SK-N-DZ (cell line): ENCODE results near the gene STAT5A.
"Not testable (repeated sequence)": the region's sequence is repeated elsewhere in the genome, so short reads cannot be mapped to it uniquely, and the experiment has no call there.

Experiments
- DNase-seq: peaks from one replicate; pipeline ENCODE4 v3.0.0-alpha.2; 2015; ENCODE audit warnings: low spot score

STAT5A gene

DNA sequence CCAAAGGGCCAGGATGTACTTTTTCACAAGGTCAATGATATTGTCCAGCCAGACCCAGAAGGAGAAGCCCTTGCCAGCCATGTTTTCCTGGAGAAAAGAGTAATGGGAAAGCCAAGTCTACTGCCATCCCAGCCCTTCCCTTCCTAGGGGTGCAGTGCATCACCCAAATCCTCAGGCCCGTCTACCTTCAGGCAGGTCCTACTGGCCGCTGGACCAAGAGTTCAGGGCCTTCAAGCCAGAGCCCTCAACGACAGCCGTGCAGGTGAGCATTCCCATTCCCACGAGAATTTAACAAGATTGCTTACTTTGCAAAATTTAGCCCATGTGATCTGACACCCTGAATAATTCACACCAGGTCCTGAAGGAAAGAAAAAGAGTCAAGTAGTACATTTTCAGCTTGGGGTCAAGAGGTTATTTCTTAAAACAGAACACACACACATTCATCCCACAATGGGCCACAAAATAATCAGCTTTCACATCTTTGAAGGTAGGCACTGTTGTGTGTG lies 35.0 kb downstream of the STAT5A start:
- no peak for DNase-seq

DNA sequence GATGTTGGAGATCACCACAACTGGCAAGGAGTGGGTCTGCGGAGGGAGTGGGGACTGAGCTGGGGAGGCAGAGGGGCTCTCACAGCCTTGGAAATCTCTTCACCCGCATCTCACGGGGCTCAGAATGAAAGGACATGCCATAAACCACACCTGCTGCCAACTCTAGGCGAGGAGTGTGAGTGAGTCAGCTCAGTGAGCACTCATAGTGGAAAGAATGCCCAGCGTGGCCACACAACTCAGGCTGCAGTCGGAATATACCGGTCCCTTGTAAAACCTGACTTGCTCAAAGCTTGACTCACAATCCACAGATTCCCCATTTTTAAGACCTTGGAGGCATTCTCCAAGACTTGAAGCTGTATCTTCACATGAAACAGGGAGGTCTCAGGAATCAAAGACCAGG lies 36.7 kb downstream of the STAT5A start:
- DNase-seq = no peak

DNA sequence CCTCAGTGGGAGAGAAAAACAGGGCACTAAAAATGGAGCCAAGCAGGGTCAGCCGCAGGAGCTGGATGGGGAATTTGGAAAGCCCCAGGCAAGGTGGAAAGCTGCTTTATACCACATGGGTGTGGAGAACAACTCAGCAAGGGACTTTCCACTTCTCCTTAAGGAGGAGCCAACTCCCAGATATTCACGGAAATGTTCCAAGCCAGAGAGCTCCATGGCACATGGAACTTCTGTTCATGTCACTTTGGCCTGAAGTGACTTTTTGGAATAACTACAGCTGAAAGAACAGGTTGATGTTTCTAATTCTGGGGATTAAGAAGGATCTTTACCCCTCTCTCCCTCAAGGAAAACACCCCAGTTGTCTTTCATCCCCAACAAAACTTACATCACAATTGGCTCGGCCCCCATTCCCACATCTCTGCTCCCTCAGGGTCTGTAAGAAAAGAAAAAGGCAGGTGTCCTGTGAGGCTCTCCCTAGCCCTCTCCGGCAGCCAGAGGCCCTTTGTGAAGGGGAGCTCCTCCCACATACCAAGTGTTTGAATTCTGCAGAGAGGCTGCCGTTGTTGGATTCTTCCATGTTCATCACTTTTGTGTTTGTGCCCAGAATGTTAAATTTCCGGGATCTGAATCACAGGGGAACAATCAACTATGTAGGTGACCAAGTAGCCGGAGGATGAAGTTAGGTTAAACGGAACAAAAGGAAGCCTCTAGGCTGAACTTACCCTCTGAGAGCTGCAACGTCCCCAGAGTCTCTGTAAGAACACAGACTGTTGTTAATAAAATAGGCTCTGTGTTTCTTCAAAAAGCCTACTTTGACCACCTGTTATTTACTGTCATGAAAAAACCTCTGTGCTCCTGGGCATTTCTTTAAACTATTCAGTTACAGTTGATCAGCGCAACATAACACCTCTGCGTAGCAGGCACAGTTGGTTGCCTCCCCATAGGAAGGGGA lies 41.0 kb downstream of the STAT5A start:
- DNase-seq = no peak

DNA sequence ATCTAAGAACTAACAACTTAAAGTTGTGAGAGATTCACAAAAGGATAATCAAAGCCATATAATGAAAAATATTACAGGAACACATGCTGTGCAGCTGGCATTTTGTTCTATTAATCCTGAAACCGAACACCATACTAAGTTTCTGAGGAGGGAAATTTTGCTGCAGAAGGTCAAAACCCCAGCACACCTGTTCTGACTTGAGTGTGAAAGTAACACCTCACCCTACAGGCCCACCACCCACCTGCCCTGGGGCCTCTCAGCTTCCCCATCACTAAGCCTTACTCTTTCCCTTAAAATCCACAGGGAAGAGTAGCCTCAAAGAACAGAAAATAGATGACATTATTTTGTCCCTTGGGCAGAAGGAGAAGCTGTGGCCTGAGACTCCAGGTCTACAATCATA lies 44.8 kb downstream of the STAT5A start:
- no peak for DNase-seq

DNA sequence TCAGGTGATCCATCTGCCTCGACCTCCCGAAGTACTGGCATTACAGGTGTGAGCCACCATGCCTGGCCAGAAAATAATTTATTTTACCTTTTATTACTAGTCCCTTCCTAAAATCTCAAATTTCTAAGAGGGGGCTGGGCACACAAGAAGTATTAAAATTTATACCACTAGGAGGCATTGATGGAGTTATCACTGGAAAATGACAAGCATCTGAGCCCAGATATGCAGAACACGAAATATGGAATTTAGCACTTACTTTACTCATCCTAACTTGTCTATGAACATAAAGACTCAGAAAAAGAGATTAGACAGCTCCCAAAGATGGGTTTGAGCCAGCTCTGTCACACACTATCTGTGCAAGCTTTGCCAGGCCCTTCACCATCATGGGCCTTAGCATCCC lies 46.4 kb downstream of the STAT5A start:
- DNase-seq = no peak

DNA sequence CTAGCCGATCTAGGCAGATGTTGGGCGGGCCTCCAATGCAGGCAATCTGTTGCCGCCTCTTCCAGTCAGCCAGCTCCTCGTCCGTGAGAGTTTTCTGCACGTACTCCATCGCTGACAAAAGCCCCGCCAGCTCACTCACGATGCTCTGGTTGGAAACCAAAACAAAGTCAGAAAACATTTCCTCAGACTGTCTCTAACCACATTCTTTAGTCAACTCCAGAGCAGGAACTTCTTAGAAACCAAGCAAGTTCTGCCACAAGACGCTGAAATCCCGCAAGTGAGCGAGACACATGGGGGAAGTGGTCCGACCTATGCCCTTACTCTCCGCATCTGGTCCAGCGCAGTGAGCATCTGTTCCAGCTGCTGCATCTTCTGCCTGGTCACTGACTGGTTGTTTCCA lies 49.1 kb downstream of the STAT5A start:
- DNase-seq = no peak

DNA sequence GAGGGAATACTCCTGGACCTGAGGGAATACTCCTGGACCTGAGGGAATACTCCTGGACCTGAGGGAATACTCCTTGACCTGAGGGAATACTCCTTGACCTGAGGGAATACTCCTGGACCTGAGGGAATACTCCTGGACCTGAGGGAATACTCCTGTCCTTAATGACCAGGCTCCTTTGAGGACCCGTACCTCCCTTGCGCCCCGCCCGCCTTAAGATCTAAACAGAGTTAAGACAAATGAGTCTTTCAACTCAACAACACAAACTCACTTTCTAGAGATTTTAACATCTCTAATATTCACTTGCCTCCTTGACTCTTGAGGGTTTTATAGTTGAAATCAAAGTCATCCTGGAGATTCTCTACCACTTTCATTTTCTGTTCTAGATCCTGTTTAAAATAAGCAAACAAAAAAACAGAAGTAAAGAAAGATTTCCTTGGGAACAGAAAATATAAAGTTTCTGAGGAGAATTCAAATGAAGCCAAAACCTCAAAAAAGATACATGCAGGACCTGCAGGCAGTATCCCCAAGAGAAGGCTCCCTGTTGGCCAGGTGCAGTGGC lies 50.2 kb downstream of the STAT5A start:
- no peak for DNase-seq

DNA sequence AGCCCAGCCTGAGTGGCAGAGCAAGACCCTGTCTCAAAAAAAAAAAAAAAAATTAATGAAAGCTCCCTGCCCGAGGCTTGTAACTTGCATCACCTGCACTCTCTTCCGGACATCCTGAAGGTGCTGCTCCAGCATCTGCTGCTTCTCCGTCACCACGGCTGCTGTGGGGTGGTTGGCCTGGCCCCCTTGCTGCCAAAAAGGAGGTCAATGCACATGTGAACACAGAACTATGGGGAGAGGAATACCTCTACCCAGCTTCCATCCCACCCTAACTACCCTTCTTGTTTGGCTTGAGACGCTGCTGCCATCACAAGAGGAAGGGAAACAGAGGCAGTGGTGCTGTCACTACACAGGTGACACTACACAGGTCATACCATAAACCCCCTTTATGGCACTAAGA lies 50.9 kb downstream of the STAT5A start:
- no peak for DNase-seq

DNA sequence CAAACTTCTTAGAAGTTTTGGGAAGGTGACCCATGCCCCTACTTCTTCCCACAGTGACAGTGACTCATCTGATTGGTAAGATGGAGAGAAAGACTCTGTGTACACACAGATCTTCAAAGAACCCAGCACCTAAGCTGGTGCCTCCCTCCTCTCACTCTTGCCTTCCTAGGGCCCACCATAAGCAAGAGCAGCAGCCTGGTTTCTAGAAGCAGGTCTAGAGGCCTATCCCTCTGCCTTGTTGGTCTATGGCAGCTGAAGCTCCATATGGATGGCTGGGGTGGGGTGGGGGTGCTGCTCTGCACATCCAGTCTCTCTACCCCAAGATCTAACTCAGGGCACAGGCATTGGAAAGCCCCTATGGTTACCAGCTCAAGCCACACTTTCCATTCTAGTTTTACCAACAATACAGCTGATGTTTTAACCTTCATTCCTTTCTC lies 52.4 kb downstream of the STAT5A start:
- no peak for DNase-seq

DNA sequence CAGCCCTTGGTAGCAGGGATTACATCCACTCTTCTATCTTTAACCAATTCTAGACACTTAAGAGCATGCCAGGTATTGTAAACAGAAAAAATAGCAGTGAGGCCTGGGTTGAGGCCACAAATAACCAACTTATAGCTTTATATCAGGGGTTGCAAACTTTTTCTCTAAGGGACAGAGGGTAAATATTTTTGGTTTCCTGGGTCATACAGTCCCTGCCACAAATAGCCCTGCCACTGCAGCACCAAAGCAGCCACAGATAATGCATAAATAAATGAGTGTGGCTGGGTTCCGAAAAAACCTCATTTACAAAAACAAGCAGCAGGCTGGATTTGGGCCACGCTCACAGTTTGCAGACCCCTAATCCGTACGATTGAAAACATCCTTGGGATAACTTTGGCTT lies 53.3 kb downstream of the STAT5A start:
- no peak for DNase-seq

DNA sequence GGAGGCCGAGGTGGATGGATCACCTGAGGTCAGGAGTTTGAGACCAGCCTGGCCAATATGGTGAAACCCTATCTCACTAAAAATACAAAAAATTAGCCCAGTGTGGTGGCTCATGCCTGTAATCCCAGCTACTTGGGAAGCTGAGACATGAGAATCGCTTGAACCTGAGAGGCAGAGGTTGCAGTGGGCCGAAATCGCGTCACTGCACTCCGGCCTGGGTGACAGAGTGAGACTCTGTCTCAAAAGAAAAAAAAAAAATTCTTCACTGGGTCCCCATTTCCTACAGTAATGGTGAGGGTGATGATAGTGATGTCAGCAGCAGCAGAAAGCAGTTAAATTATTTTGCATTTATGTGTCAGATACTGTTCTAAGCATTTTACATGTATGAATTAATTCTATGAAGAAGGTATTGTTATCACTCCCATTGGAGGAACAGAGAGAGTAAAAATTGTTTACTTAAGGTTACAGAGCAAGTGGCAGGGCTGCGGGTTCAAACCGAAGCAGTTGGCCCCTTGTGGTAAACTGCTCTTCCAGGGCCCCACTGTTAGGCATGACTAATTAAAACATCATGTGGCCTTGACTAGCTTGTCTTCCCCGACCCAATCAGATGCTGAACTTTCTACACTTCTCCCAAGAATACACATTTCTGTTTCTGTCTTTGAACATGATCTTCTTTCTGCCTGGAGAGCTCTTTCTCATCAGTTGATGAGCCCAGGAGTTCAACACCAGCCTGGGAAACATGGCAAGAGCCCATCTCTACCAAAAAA lies 54.1 kb downstream of the STAT5A start:
- no peak for DNase-seq

DNA sequence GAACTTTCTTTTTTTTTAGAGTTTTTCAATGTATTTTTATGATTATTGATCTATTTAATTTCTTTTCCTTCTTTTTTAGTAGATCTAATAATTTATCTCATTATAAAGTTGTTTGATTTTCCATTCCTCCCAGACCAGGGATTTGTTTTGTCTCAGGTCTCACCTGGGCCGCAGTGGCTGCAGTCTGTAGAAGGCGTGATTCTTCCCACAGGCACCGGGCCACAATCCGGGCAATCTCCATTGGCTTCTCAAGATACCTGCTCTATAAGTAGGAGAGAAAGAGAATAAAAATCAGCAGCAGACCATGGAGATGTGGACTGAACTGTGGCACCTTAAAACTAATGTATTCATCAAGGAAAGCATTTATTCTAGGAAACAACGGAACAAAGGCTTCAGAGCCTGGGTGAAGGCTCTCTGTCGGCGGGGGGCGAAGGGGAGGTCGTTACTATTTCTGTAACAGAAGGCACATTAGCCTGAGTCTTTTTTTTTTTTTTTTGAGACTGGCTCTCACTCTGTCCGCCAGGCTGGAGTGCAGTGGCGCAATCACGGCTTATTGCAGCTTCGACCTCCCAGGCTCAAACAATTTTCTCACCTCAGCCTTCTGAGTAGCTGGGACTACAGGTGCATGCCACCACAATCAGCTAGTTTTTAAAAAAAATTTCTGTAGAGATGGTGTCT lies 57.2 kb downstream of the STAT5A start:
- no peak for DNase-seq

DNA sequence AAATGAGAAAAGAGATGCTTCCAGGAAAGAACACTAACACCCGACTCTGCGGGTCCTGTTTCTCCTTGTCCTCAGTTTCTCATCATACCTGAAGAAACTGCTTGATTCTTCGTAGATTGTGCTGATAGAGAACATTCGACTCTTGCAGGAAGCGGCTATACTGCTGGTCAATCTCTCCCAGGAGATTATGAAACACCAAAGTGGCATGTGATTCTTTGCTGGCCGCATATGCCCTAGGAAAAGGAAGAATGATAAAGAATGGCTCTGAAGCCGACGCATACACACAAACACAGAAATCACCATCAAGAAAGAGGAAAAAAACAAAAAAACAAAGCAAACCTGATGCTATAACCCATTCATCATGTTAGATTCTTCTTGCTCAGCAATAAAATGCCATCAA lies 58.2 kb downstream of the STAT5A start:
- no peak for DNase-seq

DNA sequence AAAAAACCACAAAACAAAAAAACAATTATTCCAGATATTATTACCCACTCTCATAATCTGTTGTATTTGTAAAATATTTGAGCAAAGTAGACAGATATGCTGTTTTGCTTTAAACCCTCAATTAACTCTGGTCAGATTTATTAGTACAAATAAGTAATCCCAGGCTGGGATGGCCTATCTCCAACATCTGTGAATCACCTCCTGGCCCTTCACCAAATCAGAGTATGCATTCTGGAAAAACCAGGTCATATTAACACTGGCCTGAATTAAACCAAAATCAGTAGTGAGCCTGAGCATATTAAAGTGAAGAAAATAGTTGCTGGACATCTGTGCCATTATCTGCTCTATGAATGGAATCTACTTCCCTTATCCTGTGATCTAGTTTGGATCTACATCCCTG lies 58.9 kb downstream of the STAT5A start:
- no peak for DNase-seq

DNA sequence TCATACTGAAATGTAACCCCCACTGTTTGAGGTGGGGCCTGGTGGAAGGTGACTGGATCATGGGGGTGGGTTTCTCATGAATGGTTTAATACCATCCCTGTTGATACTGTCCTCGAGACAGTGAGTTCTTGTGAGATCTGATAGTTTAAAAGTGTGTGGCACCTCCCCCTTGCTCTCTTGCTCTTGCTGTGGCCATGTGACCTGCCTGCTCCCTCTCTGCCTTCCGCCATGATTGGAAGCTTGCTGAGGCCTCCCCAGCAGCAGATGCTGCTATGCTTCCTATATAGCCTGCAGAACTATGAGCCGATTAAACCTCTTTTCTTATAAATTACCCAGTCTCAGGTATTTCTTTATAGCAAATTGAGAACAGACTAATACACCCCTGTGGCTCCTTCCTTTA lies 59.3 kb downstream of the STAT5A start:
- no peak for DNase-seq

DNA sequence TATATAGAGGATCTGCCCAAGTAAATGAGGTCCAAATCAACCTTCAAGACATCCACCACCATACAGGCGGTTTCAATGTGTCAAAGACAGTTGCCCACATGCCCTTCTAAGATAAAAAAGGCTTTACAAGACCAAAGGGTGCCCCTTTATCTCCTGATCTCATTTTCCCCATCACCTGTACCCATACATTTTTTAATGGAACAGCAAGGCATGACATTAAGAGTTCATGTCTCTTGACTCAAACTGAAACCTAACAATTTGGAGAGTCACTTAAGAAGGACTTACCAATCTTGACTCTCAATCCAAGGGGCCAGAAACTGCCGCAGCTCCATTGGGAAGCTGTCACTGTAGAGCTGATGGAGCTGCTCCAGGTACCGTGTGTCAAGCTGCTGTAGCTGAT lies 59.8 kb downstream of the STAT5A start:
- DNase-seq = no peak

DNA sequence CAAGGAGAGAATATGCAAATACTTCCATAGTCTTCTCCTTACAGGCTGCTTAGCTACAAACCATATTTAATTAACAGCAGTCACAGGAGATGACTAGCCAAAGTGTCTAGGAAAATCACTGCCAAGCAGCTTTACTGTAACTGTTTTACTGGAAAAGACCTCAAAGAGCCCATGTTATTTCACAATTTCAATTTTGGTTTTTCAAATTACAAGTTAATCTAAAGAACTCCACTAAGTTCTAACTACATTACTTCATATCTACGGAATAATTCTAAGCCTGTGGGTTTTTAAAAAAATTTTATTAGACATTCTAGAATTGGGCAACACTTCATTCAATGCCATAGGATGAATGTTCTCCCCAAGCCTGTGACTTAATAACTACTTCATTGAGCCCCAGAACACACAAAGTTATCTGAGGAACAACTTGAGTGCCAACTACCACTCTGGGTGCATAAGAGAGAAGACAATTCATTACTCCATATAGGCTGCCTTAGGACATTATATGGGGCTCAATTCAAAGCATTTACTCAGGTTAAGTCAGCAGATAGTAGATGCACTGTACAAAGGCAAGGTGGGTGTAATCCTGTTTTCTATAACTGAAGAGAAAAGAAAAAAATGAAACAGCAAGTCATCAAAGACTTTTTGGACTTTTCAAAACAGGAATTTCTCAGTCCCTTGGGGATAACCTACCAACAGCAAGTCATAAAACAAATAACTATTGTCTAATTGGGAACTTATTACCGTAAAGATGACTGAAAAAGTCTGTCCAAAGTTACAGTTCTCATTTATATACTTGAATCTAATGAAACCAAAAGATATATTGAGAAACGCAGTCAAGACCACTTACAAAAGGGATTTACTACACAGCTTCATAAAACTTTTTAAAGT lies 66.9 kb downstream of the STAT5A start:
- no peak for DNase-seq

DNA sequence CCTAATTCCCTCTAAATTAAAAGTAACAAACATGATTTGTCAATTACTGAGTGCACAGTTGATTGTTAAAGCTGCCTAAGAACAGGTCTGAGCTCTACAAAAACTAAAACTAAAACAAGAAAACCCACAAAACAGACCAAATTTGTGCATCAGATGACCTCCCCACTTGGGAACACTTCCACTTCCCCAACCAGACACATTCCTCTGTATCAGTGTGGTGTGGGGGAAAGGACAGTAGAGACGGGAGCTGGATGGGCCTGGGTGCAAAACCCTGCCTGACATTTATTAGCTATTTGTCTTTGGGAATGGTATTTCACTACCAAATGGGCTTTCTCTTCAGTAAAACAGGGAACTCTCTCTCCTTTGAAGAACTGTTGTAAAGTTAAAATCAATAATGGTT lies 70.1 kb downstream of the STAT5A start:
- no peak for DNase-seq

DNA sequence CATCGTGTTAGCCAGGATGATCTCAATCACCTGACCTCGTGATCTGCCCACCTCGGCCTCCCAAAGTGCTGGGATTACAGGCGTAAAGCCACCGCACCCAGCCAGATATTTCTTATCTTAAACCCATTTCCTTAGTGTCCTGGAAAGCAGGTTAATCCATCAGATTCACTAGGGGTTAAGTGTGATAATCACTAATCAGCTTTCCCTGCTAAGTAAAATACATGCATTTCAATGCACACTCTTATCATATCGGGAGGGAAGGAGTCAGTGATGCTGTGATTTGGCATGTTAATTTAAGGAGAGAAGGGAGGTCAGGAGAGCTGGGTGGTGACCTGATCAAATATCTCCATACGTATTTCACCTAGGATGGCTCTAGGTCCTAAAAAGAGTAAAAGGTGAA lies 70.8 kb downstream of the STAT5A start:
- no peak for DNase-seq

DNA sequence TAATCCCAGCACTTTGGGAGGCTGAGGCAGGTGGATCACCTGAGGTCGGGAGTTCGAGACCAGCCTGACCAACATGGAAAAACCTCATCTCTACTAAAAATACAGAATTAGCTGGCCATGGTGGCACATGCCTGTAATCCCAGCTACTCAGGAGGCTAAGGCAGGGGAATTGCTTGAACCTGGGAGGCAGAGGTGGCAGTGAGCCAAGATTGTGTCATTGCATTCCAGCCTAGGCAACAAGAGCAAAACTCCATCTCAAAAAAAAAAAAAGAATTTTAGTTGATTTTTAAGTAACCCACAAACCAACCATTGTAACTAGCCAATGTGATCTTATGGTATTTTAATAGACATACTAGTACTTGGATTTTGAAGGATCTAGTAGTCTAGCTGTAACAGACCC lies 72.1 kb downstream of the STAT5A start:
- not testable (repeated sequence) for DNase-seq
